Measurements from ENCODE around the gene RAB6A.

Gene RAB6A

DNA sequence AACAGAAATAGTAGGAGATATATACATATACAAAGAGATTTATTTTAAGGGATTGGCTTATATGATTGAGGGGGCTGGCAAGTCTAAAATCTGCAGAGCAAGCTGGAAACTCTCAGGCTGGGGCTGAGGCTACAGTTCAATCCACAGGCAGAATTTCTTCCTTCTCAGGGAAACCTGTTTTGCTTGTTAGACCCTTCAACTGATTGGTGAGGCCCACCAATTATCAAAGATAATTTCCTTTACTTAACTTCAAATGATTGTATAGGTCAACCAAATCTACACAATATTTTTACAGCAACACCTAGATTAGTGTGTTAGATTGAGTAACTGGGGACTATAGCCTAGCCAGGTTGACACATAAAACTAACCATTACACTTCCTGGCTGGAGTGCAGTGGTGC is 119.2 kb downstream of the RAB6A start:
- H3K27me3 ChIP-seq (replicated peaks; ENCODE audit: control insufficient read depth, insufficient read depth, low read length) = no peaks in the 10 kb centered on the region
- no peaks in the 10 kb centered on the region for H3K9me3 ChIP-seq (ENCODE audit: control insufficient read depth, low read length)
- H3K4me3 ChIP-seq (ENCODE audit: low read length) = no peak overlapping the region
- no peak overlapping the region for H3K9ac ChIP-seq (ENCODE audit: low read length)
- H3K4me1 ChIP-seq (ENCODE audit: control insufficient read depth, insufficient read depth, low read length) = peaks cover 12% of the 10 kb centered on the region
- H3K36me3 ChIP-seq (ENCODE audit: control insufficient read depth, insufficient read depth, low read length, severe bottlenecking) = no peaks in the 10 kb centered on the region
- DNase-seq (ENCODE audit: low read depth) = no peak

- Histone ChIP-seq H3K9me3 (ENCODE audit: control insufficient read depth, low read length) (no peaks in the 10 kb centered on the region), H3K4me3 (ENCODE audit: low read length) (no peak overlapping the region), H3K9ac (ENCODE audit: low read length) (no peak overlapping the region), H3K27me3 (replicated peaks; ENCODE audit: control insufficient read depth, insufficient read depth, low read length) (no peaks in the 10 kb centered on the region), H3K4me1 (ENCODE audit: control insufficient read depth, insufficient read depth, low read length) (peaks cover 9% of the 10 kb centered on the region), H3K36me3 (ENCODE audit: control insufficient read depth, insufficient read depth, low read length, severe bottlenecking) (no peaks in the 10 kb centered on the region)
- DNase-seq (ENCODE audit: low read depth) = no peak
Measured at GRCh38 chr11:73640592-73640991, 120.3 kb downstream of the RAB6A start.

DNA sequence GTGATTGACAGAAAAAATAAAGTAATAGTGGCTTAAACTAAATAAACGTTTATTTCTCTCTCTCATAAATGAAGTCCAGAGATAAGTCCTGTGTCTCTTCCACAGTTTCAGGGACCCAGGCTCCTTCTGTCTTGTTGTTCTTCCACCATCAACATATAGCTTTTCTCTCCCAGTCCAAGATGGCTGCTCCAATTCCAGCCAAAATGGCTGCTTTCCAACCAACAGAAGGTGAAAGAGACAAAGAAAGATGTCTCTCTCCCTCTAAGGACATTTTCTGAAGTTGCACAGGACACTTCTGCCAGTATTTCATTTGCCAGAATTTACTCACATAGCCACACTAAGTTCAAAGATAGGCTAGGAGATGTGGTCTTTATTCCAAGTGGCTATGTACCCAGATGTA is 123.9 kb downstream of the RAB6A start:
- DNase-seq (ENCODE audit: low read depth) = no peak
- H3K4me1 ChIP-seq (ENCODE audit: control insufficient read depth, insufficient read depth, low read length) = peaks cover 8% of the 10 kb centered on the region
- H3K4me3 ChIP-seq (ENCODE audit: low read length) = no peak overlapping the region
- H3K27me3 ChIP-seq (replicated peaks; ENCODE audit: control insufficient read depth, insufficient read depth, low read length) = no peaks in the 10 kb centered on the region
- no peaks in the 10 kb centered on the region for H3K9me3 ChIP-seq (ENCODE audit: control insufficient read depth, low read length)
- H3K9ac ChIP-seq (ENCODE audit: low read length) = no peak overlapping the region
- H3K36me3 ChIP-seq (ENCODE audit: control insufficient read depth, insufficient read depth, low read length, severe bottlenecking) = no peaks in the 10 kb centered on the region

- Histone ChIP-seq H3K27me3 (replicated peaks; ENCODE audit: control insufficient read depth, insufficient read depth, low read length) (no peaks in the 10 kb centered on the region), H3K4me3 (ENCODE audit: low read length) (no peak overlapping the region), H3K4me1 (ENCODE audit: control insufficient read depth, insufficient read depth, low read length) (peaks cover 8% of the 10 kb centered on the region), H3K9me3 (ENCODE audit: control insufficient read depth, low read length) (no peaks in the 10 kb centered on the region), H3K36me3 (ENCODE audit: control insufficient read depth, insufficient read depth, low read length, severe bottlenecking) (no peaks in the 10 kb centered on the region), H3K9ac (ENCODE audit: low read length) (no peak overlapping the region)
- no peak for DNase-seq (ENCODE audit: low read depth)
Measured at GRCh38 chr11:73636249-73636648, 124.6 kb downstream of the RAB6A start.

DNA sequence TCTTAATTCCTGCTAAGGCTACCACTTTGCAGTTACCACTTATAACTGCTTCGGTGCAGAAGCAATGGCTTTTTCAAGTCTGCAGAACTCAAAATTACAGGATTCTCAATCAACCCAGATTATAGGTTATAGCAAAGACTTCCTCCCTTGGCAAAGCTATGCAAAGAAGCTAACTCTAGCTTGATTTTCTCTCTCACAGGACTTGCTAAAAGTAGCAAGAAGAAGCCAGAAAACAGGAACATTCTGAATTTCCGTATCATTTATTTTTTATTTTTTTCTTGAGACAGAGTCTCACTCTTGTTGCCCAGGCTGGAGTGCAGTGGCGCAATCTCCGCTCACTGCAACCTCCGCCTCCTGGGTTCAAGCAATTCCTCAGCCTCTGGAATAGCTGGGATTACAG is 125.2 kb downstream of the RAB6A start:
- no peaks in the 10 kb centered on the region for H3K36me3 ChIP-seq (ENCODE audit: control insufficient read depth, insufficient read depth, low read length, severe bottlenecking)
- no peak overlapping the region for H3K9ac ChIP-seq (ENCODE audit: low read length)
- no peak for DNase-seq (ENCODE audit: low read depth)
- no peaks in the 10 kb centered on the region for H3K27me3 ChIP-seq (replicated peaks; ENCODE audit: control insufficient read depth, insufficient read depth, low read length)
- H3K4me3 ChIP-seq (ENCODE audit: low read length) = no peak overlapping the region
- peaks cover 5% of the 10 kb centered on the region for H3K4me1 ChIP-seq (ENCODE audit: control insufficient read depth, insufficient read depth, low read length)
- no peaks in the 10 kb centered on the region for H3K9me3 ChIP-seq (ENCODE audit: control insufficient read depth, low read length)

GRCh38 chr11:73633999-73634398 is 126.9 kb downstream of the RAB6A start:
- Histone ChIP-seq H3K36me3 (ENCODE audit: control insufficient read depth, insufficient read depth, low read length, severe bottlenecking) (no peaks in the 10 kb centered on the region), H3K4me3 (ENCODE audit: low read length) (no peak overlapping the region), H3K27me3 (replicated peaks; ENCODE audit: control insufficient read depth, insufficient read depth, low read length) (no peaks in the 10 kb centered on the region), H3K9ac (ENCODE audit: low read length) (no peak overlapping the region), H3K9me3 (ENCODE audit: control insufficient read depth, low read length) (no peaks in the 10 kb centered on the region), H3K4me1 (ENCODE audit: control insufficient read depth, insufficient read depth, low read length) (no peaks in the 10 kb centered on the region)
- DNase-seq (ENCODE audit: low read depth) = no peak

- Histone ChIP-seq H3K36me3 (ENCODE audit: control insufficient read depth, insufficient read depth, low read length, severe bottlenecking) (no peaks in the 10 kb centered on the region), H3K4me3 (ENCODE audit: low read length) (no peak overlapping the region), H3K9ac (ENCODE audit: low read length) (no peak overlapping the region), H3K9me3 (ENCODE audit: control insufficient read depth, low read length) (no peaks in the 10 kb centered on the region), H3K27me3 (replicated peaks; ENCODE audit: control insufficient read depth, insufficient read depth, low read length) (no peaks in the 10 kb centered on the region), H3K4me1 (ENCODE audit: control insufficient read depth, insufficient read depth, low read length) (no peaks in the 10 kb centered on the region)
- no peak for DNase-seq (ENCODE audit: low read depth)
Measured at GRCh38 chr11:73632996-73633395, 127.9 kb downstream of the RAB6A start.

DNA sequence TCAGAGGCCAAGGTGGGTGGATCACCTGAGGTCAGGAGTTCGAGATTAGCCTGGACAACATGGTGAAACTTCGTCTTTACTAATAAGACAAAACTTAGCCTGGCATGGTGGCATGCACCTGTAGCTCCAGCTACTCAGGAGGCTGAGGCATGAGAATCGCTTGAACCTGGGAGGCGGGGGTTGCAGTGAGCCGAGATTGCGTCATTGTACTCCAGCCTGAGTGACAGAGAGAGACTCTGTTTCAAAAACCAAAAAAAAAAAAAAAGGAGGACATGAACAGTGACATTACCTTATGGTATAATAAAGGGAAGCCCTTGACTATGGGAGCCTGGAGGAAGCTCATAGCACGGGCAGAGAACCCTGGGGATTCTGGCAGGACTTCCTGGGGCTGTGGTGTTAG is 131.0 kb downstream of the RAB6A start:
- Histone ChIP-seq H3K9ac (ENCODE audit: low read length) (no peak overlapping the region), H3K4me1 (ENCODE audit: control insufficient read depth, insufficient read depth, low read length) (no peaks in the 10 kb centered on the region), H3K36me3 (ENCODE audit: control insufficient read depth, insufficient read depth, low read length, severe bottlenecking) (no peaks in the 10 kb centered on the region), H3K27me3 (replicated peaks; ENCODE audit: control insufficient read depth, insufficient read depth, low read length) (no peaks in the 10 kb centered on the region), H3K4me3 (ENCODE audit: low read length) (no peak overlapping the region), H3K9me3 (ENCODE audit: control insufficient read depth, low read length) (no peaks in the 10 kb centered on the region)
- DNase-seq (ENCODE audit: low read depth) = no peak

DNA sequence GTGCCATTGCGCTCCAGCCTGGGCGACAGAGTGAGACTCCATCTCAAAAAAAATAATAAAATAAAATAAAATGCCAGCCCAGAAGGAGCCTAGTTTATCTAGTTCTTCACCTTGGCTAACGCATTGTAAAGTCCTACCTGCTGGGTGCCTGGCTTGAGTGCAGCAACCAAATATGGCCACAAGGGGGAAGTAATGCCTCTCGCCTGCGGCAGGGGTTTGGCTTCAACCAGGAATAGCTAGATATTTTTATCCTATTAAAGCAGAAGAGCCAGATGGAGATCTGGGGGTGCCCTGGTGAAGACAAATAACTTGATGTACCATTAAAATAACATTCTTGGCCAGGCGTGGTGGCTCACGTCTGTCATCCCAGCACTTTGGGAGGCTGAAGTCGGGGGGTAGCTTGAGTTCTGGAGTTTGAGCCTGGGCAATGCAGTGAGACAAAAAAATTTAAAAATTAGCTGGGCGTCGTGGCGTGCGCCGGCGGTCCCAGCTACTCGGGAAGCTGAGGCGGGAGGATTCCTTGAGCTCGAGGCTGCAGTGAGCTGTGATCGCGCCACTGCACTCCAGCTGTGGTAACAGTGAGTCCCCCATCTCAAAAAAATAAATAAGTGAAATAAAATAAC is 135.1 kb downstream of the RAB6A start:
- peaks cover 6% of the 10 kb centered on the region for H3K4me1 ChIP-seq (ENCODE audit: control insufficient read depth, insufficient read depth, low read length)
- H3K36me3 ChIP-seq (ENCODE audit: control insufficient read depth, insufficient read depth, low read length, severe bottlenecking) = no peaks in the 10 kb centered on the region
- H3K9me3 ChIP-seq (ENCODE audit: control insufficient read depth, low read length) = no peaks in the 10 kb centered on the region
- H3K9ac ChIP-seq (ENCODE audit: low read length) = no peak overlapping the region
- DNase-seq (ENCODE audit: low read depth) = peak; percentile 86
- peak overlapping the region; percentile 40 for H3K4me3 ChIP-seq (ENCODE audit: low read length)
- no peaks in the 10 kb centered on the region for H3K27me3 ChIP-seq (replicated peaks; ENCODE audit: control insufficient read depth, insufficient read depth, low read length)
